Mesendoderm (in vitro differentiated cells): ENCODE measurements around the gene ANKS3.

Experiments
- DNase-seq: peaks from one replicate; pipeline ENCODE4 v3.0.0; 2013
- H2AK5ac ChIP-seq: 2 replicates; pipeline ENCODE4 v1.6.1; 2013; ENCODE audit warnings: low read length, inconsistent platforms
- H2BK120ac ChIP-seq: 2 replicates; pipeline ENCODE4 v1.6.1; 2013; ENCODE audit warnings: low read depth, mild to moderate bottlenecking, low read length, moderate library complexity, mixed read lengths
- H2BK15ac ChIP-seq: replicated peaks from 2 replicates; pipeline ENCODE4 v1.6.1; 2013; ENCODE audit warnings: low read depth, mild to moderate bottlenecking, moderate library complexity
- H2BK5ac ChIP-seq: 2 replicates; pipeline ENCODE4 v1.6.1; 2013; ENCODE audit warnings: low read length, inconsistent platforms
- H3K18ac ChIP-seq: 2 replicates; pipeline ENCODE4 v1.6.1; 2013; ENCODE audit warnings: mild to moderate bottlenecking, low read length, mixed read lengths
- H3K23ac ChIP-seq: one replicate; pipeline ENCODE4 v1.6.1; 2013; ENCODE audit warnings: low read length
- H3K27ac ChIP-seq: 2 replicates; pipeline ENCODE4 v1.5.1; 2013; ENCODE audit warnings: low read depth, mild to moderate bottlenecking, inconsistent platforms, low read length, moderate library complexity
- H3K27me3 ChIP-seq: 2 replicates; pipeline ENCODE4 v1.6.1; 2013; ENCODE audit warnings: low read length, control low read depth, mild to moderate bottlenecking, inconsistent platforms; ENCODE audit not compliant: insufficient read depth, poor library complexity
- H3K36me3 ChIP-seq: 2 replicates; pipeline ENCODE4 v1.6.1; 2013; ENCODE audit warnings: low read length, inconsistent platforms; ENCODE audit not compliant: control insufficient read depth, insufficient read depth
- H3K4ac ChIP-seq: one replicate; pipeline ENCODE4 v1.6.1; 2013; ENCODE audit warnings: low read depth, mild to moderate bottlenecking, low read length, moderate library complexity
- H3K4me1 ChIP-seq: 2 replicates; pipeline ENCODE4 v1.6.1; 2013; ENCODE audit warnings: low read depth, low read length, inconsistent platforms; ENCODE audit not compliant: control insufficient read depth
- H3K4me2 ChIP-seq: 2 replicates; pipeline ENCODE4 v1.6.1; 2013; ENCODE audit warnings: low read length
- H3K4me3 ChIP-seq: 2 replicates; pipeline ENCODE4 v1.5.1; 2013; ENCODE audit warnings: mild to moderate bottlenecking, low read length
- H3K56ac ChIP-seq: one replicate; pipeline ENCODE4 v1.6.1; 2013; ENCODE audit warnings: low read length
- H3K79me1 ChIP-seq: 2 replicates; pipeline ENCODE4 v1.6.1; 2013; ENCODE audit warnings: low read length, inconsistent platforms
- H3K79me2 ChIP-seq: 2 replicates; pipeline ENCODE4 v1.6.1; 2013; ENCODE audit warnings: mild to moderate bottlenecking, low read length; ENCODE audit not compliant: control insufficient read depth, insufficient read depth
- H3K9ac ChIP-seq: 2 replicates; pipeline ENCODE4 v1.6.1; 2013; ENCODE audit warnings: low read length, inconsistent platforms
- H4K5ac ChIP-seq: one replicate; pipeline ENCODE4 v1.6.1; 2013; ENCODE audit warnings: low read length
- H4K8ac ChIP-seq: one replicate; pipeline ENCODE4 v1.6.1; 2013; ENCODE audit warnings: low read depth, mild to moderate bottlenecking, control low read depth, low read length, moderate library complexity
- WGBS: extraction: QIAGEN DNeasy Blood & Tissue Kit; methylation state at CpG from one replicate; pipeline ENCODE4 v1.1.7; 2013; ENCODE audit warnings: low lambda C conversion rate, missing lambda C conversion rate; ENCODE audit not compliant: insufficient coverage; ENCODE audit errors: extremely low coverage; 5-methylcytosine and 5-hydroxymethylcytosine counted together

Gene ANKS3

GRCh38 chr16:4699046-4699556 is 35.0 kb downstream of the ANKS3 start:
- Histone ChIP-seq H3K4ac (no peak overlapping the region), H2BK120ac (no peak overlapping the region), H3K4me1 (no peaks in the 10 kb centered on the region), H3K23ac (no peak overlapping the region), H3K4me3 (no peak overlapping the region), H4K8ac (no peak overlapping the region), H3K27ac (no peak overlapping the region), H3K56ac (no peak overlapping the region), H3K27me3 (no peaks in the 10 kb centered on the region), H2AK5ac (no peak overlapping the region), H3K79me1 (no peaks in the 10 kb centered on the region), H3K79me2 (no peaks in the 10 kb centered on the region), H3K18ac (no peak overlapping the region), H3K36me3 (peaks cover 4% of the 10 kb centered on the region), H4K5ac (no peak overlapping the region), H3K4me2 (no peak overlapping the region), H3K9ac (no peak overlapping the region), H2BK5ac (no peak overlapping the region), H2BK15ac (no peak overlapping the region)
- no peak for DNase-seq
- WGBS: no CpG with 5 or more reads among the region's 19 CpGs

GRCh38 chr16:4698321-4699045 is 35.6 kb downstream of the ANKS3 start:
- Histone ChIP-seq H3K36me3 (peaks cover 4% of the 10 kb centered on the region), H3K4me1 (no peaks in the 10 kb centered on the region), H3K27ac (no peak overlapping the region), H3K79me2 (no peaks in the 10 kb centered on the region), H3K9ac (no peak overlapping the region), H2BK15ac (no peak overlapping the region), H2AK5ac (no peak overlapping the region), H3K18ac (no peak overlapping the region), H3K23ac (no peak overlapping the region), H3K27me3 (no peaks in the 10 kb centered on the region), H2BK5ac (no peak overlapping the region), H4K5ac (no peak overlapping the region), H4K8ac (no peak overlapping the region), H2BK120ac (no peak overlapping the region), H3K79me1 (peaks cover 2% of the 10 kb centered on the region), H3K4me2 (no peak overlapping the region), H3K56ac (no peak overlapping the region), H3K4me3 (no peak overlapping the region), H3K4ac (no peak overlapping the region)
- DNase-seq: no peak
- WGBS: no CpG with 5 or more reads among the region's 36 CpGs

GRCh38 chr16:4697848-4698291 is 36.2 kb downstream of the ANKS3 start:
- Histone ChIP-seq H4K5ac (no peak overlapping the region), H3K79me1 (peaks cover 2% of the 10 kb centered on the region), H3K4me1 (no peaks in the 10 kb centered on the region), H3K79me2 (no peaks in the 10 kb centered on the region), H3K4me2 (no peak overlapping the region), H3K56ac (no peak overlapping the region), H3K4me3 (no peak overlapping the region), H3K27ac (no peak overlapping the region), H3K9ac (no peak overlapping the region), H3K4ac (no peak overlapping the region), H3K36me3 (peaks cover 4% of the 10 kb centered on the region), H3K23ac (no peak overlapping the region), H4K8ac (no peak overlapping the region), H2BK5ac (no peak overlapping the region), H2BK120ac (no peak overlapping the region), H2BK15ac (no peak overlapping the region), H3K18ac (no peak overlapping the region), H2AK5ac (no peak overlapping the region), H3K27me3 (no peaks in the 10 kb centered on the region)
- no peak for DNase-seq
- no CpG with 5 or more reads among the region's 9 CpGs for WGBS

GRCh38 chr16:4696905-4697847 is 36.9 kb downstream of the ANKS3 start:
- H3K9ac ChIP-seq: no peak overlapping the region
- H3K27me3 ChIP-seq: no peaks in the 10 kb centered on the region
- H3K4me1 ChIP-seq: no peaks in the 10 kb centered on the region
- no peak overlapping the region for H3K27ac ChIP-seq
- no peaks in the 10 kb centered on the region for H3K79me2 ChIP-seq
- H3K4me3 ChIP-seq: no peak overlapping the region
- H3K56ac ChIP-seq: no peak overlapping the region
- H2BK120ac ChIP-seq: no peak overlapping the region
- H2AK5ac ChIP-seq: no peak overlapping the region
- no peak overlapping the region for H3K18ac ChIP-seq
- H3K79me1 ChIP-seq: peaks cover 2% of the 10 kb centered on the region
- no CpG with 5 or more reads among the region's 33 CpGs for WGBS
- H4K8ac ChIP-seq: no peak overlapping the region
- H3K36me3 ChIP-seq: peaks cover 4% of the 10 kb centered on the region
- no peak for DNase-seq
- H3K4me2 ChIP-seq: no peak overlapping the region
- no peak overlapping the region for H3K23ac ChIP-seq
- no peak overlapping the region for H4K5ac ChIP-seq
- H2BK15ac ChIP-seq: no peak overlapping the region
- H2BK5ac ChIP-seq: no peak overlapping the region
- no peak overlapping the region for H3K4ac ChIP-seq

- H3K79me2 ChIP-seq: no peaks in the 10 kb centered on the region
- no peak overlapping the region for H3K4ac ChIP-seq
- DNase-seq: no peak
- H3K4me3 ChIP-seq: no peak overlapping the region
- H3K23ac ChIP-seq: no peak overlapping the region
- no peak overlapping the region for H3K18ac ChIP-seq
- H3K4me2 ChIP-seq: no peak overlapping the region
- no peak overlapping the region for H2BK5ac ChIP-seq
- peaks cover 2% of the 10 kb centered on the region for H3K79me1 ChIP-seq
- H2AK5ac ChIP-seq: no peak overlapping the region
- no peaks in the 10 kb centered on the region for H3K27me3 ChIP-seq
- no CpG with 5 or more reads among the region's 19 CpGs for WGBS
- H4K8ac ChIP-seq: no peak overlapping the region
- no peak overlapping the region for H4K5ac ChIP-seq
- no peaks in the 10 kb centered on the region for H3K4me1 ChIP-seq
- no peak overlapping the region for H3K27ac ChIP-seq
- no peak overlapping the region for H3K56ac ChIP-seq
- H3K9ac ChIP-seq: no peak overlapping the region
- no peak overlapping the region for H2BK120ac ChIP-seq
- no peak overlapping the region for H2BK15ac ChIP-seq
- H3K36me3 ChIP-seq: peaks cover 4% of the 10 kb centered on the region
Measured at GRCh38 chr16:4696172-4696904, 37.7 kb downstream of the ANKS3 start.
